NCI-H2081 (cell line): ENCODE data around the gene GAK.
"Not testable (repeated sequence)": the region's sequence is repeated elsewhere in the genome, so short reads cannot be mapped to it uniquely, and the experiment has no call there.

Source experiments
- DNase-seq, 2 experiments: peaks; one replicate each; lab custom pipeline; 2025; lab: John Stamatoyannopoulos, UW

The GAK gene

DNA sequence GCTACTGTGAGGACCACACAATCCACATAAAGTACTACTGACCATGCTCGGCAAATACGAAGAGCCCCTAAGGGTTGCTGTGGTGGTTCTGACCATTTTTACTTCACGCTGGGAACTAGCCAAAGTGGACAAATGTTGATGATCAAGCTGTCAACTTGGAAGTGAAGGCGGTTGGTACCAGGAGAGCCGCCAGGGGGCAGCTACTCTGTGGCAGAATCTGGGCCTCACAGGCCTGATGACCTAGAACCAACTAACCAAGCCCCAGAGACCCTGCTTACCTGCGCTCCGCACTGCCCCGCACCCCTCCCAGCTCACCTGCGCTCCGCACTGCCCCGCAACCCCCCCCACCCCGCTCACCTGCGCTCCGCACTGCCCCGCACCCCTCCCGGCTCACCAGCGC, 5.6 kb downstream of the GAK start:
- no peak for DNase-seq

DNA sequence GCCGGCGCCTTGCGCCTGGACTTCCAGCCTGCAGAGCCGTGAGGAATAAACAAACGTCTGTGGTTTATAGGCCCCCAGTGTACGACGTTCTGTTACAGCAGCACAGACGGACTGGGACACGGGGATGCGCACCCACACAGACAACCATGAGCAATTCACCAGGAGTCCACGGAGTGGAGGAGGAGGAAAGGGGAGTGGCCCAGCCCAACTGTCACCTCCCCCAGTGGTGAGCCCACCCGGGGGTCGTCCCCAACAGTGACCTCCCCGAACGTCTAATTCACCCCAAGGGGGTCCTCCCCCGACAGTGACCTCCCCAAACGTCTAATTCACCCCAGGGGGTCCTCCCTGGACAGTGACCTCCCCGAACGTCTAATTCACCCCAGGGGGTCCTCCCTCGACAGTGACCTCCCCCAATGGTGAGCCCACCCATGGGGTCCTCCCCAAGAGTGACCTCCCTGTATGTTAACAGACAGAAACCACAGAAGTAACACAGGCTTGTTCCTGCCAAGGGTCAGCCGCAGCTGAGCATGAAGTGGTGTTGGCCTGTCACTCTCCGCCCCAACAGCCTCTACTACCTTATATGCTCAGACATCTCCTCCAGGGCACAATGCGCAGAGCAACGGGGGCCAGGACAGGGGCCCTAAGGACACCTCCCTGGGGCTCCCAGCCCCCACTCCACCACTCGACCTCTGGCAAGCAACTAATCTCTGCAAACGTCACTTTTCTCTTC, 6.2 kb downstream of the GAK start:
- no peak for DNase-seq

DNA sequence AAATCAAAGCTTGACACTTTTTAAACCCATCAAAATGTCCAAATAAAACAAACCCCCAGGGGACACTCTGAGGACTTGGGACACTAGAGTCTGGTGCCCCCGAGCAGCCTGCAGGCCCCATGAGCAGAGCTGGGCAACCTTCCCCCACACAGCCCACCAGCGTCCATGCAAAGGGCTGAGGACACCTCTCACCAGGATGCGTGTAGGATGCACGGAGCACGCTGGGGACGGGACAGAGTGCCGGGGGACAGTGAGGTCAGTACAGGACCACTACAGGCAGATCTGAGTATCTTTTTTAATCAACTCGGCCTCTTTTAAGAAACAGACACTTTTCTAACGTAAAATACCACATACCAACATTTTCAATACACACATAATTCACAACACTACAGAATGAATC, 6.9 kb downstream of the GAK start:
- no peak for DNase-seq

DNA sequence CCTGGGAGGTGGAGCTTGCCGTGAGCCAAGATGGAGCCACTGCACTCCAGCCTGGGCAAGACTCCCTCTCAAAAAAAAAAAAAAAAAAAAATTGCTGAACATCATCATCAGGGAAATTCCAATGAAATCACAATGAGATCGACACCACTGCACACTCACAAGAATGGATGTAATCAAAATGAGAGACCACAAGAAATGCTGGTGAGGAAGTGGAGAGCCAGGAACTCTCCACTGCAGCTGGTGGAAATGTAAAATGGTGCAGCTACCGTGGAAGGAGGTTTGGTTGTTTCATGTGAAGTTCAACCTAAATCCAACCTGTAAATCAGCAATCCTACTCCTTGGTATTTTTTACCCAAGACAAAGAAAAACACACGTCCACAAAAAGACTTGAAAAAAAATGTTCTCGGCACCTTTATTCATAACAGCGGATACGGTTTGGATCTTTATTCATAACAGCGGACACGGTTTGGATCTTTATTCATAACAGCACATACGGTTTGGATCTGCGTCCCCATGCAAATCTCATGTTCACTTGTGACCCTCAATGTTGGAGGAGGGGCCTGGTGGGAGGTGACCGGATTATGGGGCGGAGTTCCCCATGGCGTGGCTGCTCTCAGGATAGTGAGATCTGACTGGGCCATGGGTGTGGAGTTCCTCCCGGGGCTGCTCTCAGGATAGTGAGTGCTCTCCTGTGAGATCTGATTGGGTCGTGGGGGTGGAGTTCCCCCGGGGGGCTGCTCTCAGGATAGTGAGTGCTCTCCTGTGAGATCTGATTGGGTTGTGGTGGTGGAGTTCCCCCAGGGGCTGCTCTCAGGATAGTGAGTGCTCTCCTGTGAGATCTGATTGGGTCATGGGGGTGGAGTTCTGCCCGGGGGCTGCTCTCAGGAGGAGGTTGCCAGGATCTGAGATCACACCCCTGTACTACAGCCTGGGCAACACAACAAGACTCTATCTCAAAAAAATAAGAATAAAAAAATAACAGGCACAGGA, 7.7 kb downstream of the GAK start:
- DNase-seq = no peak

DNA sequence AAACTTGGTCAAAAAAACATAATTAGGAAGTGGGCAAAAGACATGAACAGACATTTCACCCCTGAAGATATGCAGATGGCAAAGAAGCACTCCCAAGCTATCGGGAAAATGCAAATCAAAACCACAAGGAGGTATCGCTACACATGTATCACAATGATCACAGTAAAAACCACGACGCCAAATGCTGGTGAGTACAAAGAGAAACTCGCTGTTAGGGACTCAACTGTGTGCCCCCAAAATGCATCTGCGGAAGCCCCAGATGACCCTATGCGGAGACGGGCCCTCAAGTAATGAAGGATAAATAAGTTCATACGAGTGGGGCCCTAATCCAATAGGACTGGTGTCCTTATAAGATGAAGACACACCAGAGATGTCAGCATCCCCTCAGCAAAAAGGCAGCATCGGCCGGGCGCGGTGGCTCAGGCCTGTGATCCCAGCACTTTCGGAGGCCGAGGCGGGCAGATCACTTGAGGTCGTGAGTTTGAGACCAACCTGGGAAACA, 10.2 kb downstream of the GAK start:
- no peak for DNase-seq

DNA sequence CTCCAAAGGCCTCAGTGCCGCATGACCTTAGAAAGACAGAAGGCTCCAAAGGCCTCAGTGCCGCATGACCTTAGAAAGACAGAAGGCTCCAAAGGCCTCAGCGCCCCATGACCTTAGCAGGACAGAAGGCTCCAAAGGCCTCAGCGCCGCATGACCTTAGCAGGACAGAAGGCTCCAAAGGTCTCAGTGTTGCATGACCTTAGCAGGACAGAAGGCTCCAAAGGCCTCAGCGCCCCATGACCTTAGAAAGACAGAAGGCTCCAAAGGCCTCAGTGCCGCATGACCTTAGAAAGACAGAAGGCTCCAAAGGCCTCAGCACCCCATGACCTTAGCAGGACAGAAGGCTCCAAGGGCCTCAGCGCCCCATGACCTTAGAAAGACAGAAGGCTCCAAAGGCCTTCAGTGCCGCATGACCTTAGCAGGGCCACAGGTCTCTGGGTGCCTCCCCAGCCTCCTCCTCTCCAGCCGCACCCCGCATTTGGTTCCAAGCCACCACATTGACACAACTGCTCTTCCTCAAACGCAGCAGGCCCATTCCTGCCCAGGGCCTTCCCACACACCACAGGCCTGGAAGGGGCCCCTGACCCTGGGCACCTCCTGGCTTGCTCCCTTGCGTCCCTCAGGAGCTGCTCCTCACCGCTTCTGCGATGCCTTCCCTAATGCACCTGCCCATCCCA, 13.0 kb downstream of the GAK start:
- DNase-seq = not testable (repeated sequence)

DNA sequence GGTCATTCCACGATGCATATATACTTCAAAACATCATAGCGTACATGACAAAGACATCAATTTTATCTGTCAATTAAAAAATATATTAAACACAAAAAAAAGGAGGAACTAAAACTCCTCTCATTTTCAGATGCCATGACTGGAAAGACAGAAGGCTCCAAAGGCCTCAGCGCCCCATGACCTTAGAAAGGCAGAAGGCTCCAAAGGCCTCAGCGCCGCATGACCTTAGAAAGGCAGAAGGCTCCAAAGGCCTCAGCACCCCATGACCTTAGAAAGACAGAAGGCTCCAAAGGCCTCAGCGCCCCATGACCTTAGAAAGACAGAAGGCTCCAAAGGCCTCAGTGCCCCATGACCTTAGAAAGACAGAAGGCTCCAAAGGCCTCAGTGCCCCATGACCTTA, 13.5 kb downstream of the GAK start:
- not testable (repeated sequence) for DNase-seq

DNA sequence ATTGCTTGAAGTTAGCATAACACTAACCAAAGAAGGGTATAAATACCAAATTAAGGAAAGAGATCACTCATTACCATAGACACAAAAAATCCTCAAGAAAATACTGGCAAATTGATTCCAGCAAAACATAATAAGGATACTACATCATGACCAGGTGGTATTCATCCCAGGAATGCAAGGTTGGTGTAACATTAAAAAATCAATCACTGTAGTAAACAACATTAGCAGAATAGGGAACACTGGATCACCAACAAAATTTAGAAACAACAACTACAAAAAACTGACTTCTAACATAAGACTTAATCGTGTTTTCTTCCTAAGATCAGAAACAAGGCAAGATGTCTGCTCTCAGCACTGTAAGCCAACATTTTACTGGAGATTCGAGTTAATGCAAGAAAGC, 14.1 kb downstream of the GAK start:
- no peak for DNase-seq

DNA sequence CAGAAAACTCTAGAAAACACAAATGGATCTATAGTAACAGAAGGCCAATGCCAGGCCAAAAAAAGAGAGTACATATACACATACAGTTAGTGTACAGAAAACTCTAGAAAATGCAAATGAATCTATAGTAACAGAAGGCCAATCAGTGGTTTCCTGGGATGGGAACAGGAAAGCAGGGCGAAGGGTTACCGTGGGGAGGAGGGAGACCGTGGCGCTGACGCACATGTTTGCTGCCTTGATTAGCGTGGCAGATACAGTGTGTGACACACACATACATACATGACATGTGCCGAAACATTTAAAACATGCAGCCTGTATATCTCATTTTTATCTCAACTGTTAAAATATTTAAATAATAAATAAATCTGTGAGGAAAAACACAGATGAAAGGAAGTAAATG, 14.7 kb downstream of the GAK start:
- DNase-seq = no peak

DNA sequence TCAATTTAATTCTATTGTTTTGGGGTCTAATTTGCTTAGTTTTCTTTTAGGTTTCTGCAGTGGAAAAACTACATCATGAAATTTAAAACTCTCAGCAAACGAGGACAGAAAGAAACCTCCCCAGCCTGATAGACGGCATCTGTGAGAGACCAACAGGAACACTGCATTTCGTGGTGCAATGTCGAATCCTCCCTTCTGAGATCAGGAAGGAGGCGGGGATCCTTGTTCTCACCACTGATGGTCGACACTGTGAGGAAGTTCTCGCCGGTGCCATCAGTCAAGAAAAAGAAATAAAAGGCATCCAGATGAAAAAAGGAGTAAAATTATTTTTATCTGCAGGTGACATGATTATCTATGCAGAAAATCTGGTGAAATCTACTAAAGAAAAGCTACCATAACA, 16.5 kb downstream of the GAK start:
- DNase-seq = no peak

DNA sequence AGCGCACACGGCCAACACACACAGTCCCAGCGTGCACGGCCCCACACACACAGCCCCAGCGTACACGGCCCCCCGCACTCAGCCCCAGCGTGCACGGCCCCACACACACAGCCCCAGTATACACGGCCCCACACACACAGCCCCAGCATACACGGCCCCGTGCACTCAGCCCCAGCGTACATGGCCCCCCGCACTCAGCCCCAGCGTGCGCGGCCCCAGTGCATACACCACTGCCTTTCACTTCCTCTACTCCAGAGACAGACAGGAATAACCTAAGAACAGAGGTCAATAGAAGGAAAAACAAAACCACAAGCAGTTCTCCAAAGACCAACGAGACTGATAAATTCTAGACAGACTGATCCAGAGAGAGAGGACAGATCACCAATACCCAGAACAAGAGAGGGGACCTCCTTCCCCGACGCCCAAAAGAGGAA, 17.1 kb downstream of the GAK start:
- DNase-seq = no peak

DNA sequence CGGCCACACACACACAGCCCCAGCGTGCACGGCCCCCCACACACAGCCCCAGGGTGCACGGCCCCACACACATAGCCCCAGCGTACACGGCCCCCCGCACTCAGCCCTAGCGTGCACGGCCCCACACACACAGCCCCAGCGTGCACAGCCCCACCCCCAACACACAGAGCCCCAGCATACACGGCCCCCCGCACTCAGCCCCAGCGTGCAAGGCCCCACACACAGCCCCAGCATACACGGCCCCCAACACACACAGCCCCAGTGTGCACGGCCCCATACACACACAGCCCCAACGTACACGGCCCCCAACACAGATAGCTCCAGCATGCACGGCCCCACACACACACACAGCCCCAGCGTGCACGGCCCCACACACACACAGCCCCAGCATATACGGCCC, 17.6 kb downstream of the GAK start:
- DNase-seq = no peak

DNA sequence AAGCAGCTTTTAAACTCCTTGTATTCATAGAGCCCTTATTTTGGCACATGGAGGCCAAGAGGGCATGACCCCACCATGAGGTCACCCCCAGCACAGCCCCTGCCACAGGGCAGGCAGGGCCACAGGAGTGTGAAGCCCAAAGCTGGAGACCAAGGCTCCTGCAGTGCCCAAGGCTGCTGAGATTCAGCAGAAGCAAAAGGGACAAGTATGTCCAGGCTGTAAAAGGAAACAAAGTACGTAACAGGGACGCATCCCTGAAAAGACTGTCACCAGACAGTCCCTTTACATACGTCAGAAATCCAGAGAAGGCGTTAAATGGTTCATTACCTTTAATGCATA, 18.9 kb downstream of the GAK start:
- no peak for DNase-seq

DNA sequence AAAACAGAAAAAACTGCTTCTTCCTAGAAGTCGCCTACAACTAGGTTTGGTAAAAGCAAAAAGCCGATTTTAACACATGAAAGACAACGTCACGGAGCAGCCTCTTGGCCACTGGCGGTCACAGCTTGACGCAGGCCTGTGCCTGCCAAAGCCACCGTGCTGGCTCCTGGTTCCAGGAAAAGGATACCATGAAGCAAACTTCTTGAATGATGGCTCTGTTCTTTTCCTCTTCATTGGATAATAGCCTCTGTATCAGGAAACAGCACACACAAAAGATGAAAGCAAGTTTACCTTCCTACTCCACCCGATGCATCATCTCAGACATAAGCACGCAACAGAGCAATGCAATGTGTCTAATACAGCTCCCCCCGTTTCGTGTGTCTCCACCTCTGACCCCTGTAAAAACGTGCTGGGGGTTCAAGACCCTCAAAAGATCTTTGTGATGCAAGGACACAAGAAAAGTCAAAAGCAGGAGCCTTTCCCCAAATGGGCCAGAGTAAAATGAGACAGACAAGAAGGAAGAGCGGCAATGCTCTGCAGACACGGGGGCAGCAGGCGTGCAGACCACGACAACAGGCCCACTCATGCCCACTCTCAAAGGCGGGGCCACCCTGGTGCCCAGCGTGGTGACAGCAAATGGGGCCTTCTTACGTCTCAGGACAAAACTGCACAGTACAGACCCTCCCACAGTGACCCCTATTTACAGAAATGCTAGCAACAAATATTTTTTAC, 19.4 kb downstream of the GAK start:
- DNase-seq = no peak

DNA sequence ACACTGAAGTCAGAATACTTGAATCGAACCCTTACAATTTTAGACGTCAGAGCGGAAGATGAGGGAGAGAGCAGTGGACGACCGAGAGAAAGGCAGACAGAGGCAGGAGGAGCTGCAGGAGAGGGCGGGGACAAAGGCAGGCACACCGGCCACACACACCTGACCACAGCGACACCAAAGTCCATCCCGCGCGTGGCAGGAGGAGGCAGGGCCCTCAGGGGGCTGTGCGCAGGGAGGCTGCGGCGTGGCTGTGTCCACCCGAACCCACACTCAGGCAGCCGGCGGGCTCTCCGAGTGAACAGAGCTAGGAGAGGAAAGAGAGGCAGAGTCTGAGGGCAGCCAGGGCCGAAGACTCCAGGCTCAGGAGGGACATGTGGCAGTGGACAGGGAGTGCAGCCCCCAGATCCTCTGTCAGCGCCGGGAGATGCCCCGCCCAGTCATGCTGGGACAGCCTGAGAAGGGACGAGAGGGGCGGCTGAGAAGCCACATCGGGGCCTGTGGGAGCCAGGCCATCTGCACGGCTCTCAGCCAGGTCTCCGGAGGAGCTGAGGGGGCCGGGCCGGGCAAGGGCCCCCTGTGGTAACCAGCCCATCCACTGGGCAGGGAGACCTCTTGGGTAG, 20.1 kb downstream of the GAK start:
- no peak for DNase-seq

DNA sequence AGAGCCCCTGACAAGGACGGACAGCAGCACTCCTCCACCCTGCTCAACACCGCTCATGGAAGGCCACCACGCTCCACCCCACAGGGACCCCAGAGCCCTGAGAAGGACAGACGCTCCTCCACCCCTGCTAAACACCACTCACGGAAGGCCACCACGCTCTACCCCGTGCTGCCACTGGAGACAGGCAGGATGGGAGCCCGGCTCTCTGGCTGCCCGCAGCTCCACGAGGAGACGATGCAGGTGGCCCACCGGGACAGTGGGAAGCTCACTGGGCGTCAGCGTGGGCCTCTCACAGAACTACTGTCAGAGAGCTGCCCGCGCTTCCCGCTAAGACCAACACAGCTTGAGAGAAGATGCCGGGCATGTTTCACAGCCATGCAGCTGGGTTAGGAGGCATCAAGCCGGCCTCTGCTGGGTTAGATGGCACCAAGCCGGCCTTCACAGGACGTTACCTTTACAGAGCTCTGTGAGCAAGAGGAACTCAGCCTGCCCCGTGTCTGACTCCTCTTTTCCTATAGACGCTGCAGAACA, 20.8 kb downstream of the GAK start:
- no peak for DNase-seq

DNA sequence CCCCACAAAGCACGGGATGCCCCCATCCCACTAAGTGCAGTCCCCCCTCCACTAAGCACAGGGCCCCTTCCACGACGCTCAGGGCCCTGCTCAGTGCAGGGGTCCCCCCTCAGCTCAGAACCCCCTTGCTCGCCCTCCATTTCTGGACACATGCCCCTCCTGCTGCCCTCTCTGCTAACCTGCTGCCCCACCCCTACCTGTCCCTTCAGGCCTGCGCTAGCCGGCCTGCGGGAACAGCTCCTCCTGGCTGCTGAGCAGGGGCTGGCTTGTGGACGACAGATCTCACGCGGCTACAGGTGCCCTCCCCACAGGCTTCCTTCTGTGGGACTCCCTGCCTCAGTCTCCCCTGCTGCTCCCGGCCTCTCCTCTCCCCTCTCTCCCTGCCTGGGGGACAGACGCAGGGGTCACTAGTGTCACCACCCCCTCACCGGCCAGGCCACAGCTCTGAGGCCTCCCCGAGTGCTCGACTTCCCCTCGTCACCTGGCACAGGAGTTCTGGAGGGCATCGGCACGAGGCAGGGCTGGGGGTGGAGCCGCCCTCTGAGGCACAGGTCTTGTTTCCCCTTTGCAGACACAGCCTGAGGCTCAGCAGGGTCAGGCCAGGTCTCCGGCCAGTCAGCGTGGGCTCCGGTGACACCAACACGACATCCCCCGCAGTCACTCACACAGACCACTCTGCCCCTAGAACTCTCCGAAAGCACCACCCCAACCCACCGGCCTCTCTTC, 21.6 kb downstream of the GAK start:
- no peak for DNase-seq

DNA sequence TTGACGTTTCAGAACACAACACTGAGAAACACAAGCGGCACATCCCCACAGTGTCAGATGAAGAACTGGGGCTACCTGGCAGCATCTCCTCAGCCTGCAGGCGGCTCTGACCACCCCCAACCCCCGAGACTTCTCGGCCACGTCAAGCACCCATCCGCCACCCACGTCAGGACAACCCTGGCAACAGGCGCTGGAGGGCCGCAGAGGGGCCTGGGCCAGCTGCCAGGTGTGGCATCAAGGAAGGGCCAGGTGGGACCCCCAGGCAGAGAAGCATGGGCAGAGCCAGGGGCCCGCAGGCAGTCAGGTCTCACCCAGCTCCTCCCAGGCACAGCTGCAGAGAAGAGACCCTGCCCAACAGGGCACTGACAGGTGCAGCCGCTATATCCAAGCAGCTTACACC, 22.3 kb downstream of the GAK start:
- no peak for DNase-seq

DNA sequence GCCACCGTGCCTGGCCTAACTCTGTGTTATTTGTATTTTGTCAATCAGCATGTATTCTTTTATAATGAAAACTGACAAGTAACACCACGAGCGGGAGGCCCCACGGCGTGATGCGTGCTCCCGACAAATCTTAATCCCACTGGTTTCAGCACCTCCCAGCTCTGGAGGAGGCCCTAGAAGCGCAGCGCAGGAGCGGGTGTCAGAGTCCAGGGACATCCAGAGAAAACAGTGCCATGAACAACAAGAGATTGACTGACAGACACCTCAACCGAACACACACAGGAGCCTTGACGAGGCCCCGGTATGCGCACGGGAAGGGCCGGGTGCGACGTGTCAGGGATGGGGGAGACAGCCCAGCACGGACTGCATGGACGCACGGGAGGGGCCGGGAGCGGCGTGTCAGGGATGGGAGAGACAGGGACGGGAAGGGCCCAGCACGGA, 23.0 kb downstream of the GAK start:
- no peak for DNase-seq

DNA sequence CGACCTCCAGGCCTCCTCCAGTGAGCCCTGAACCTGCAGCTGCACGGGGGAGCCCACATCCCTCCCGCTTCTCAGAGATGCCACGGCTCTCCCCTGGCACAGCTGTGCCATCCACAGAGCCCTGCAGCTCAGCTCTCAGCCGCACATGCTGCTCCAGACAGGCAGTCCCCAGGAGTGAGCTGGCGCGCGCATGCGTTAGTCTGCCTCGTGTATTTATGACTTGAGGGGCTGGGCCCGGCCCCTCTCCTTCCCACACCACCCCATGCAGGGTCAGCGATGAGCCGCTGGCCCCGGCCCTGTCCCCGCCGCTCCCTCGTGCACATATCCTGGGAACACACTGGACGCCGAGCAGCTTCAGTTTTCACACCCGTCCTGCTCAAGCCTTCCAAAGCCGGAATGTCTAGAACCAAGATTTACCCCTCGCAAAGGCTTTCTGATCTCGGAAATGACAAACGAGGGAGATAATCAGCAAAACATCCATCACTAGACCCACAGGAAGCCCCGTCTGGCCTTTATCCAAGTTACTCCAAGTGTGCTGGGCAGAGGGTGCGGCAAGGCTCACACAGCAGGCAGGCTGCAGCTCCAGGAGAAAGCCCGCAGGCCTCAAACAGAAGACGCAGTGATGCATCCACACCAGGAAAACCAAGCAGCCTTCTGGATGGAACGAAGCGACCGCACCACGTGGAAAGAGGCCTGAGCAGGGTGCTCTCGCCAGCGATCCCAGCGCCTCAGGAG, 24.3 kb downstream of the GAK start:
- DNase-seq = no peak
